NCI-H2107 treated with DMSO at 0.1 percent for 48 hours (cell line): ENCODE data around the gene ZNF574.
"Not testable (repeated sequence)": the region's sequence is repeated elsewhere in the genome, so short reads cannot be mapped to it uniquely, and the experiment has no call there.

Source experiments
- DNase-seq: peaks from one replicate; lab custom pipeline; 2025; ENCODE audit not compliant: unreplicated experiment; lab: John Stamatoyannopoulos, UW

Gene ZNF574, protein sequence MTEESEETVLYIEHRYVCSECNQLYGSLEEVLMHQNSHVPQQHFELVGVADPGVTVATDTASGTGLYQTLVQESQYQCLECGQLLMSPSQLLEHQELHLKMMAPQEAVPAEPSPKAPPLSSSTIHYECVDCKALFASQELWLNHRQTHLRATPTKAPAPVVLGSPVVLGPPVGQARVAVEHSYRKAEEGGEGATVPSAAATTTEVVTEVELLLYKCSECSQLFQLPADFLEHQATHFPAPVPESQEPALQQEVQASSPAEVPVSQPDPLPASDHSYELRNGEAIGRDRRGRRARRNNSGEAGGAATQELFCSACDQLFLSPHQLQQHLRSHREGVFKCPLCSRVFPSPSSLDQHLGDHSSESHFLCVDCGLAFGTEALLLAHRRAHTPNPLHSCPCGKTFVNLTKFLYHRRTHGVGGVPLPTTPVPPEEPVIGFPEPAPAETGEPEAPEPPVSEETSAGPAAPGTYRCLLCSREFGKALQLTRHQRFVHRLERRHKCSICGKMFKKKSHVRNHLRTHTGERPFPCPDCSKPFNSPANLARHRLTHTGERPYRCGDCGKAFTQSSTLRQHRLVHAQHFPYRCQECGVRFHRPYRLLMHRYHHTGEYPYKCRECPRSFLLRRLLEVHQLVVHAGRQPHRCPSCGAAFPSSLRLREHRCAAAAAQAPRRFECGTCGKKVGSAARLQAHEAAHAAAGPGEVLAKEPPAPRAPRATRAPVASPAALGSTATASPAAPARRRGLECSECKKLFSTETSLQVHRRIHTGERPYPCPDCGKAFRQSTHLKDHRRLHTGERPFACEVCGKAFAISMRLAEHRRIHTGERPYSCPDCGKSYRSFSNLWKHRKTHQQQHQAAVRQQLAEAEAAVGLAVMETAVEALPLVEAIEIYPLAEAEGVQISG

DNA sequence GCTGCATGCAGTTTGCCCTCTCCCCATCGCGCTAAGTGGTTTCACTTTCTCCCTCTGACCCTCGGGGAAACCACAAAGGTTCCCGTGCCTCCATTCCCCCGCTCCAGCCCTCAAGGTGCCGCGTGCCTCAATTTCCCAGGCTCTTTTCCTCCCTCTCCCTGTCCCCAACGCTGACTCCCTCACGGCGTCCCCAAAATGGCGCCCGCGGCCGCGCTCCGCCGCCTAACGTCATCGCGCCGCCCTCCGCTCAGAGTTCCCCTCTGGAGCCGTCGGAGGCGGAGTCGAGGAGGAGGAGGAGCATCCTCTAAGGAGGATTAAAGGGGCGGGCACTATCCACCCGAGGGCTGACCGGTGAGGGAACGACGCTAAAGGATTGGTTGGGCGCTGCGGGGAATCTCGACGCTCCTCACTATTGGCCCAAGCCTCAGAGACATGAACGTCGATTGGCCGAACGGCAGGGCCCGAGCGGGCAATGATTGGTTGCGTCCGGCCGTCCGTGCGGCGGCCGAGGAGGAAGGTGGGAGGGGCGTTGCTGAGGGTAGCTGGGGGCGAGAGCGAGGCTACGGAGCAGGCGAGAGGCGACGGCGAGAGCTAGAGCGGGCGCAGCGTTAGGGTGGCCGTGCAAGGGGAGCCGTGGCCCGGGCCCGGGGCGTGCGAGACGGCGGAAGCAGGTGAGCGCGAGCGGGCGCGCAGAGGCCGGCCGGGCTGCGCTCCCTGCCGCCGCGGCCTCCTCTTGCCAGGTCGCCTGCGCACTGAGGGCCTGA lies at the start of gene ZNF574:
TSS of gene ZNF574 (plus strand) at position 551 of the 764 bp plus-strand sequence. CDS start 2,441 bp downstream, outside the sequence.
- peak; percentile 98 for DNase-seq

DNA sequence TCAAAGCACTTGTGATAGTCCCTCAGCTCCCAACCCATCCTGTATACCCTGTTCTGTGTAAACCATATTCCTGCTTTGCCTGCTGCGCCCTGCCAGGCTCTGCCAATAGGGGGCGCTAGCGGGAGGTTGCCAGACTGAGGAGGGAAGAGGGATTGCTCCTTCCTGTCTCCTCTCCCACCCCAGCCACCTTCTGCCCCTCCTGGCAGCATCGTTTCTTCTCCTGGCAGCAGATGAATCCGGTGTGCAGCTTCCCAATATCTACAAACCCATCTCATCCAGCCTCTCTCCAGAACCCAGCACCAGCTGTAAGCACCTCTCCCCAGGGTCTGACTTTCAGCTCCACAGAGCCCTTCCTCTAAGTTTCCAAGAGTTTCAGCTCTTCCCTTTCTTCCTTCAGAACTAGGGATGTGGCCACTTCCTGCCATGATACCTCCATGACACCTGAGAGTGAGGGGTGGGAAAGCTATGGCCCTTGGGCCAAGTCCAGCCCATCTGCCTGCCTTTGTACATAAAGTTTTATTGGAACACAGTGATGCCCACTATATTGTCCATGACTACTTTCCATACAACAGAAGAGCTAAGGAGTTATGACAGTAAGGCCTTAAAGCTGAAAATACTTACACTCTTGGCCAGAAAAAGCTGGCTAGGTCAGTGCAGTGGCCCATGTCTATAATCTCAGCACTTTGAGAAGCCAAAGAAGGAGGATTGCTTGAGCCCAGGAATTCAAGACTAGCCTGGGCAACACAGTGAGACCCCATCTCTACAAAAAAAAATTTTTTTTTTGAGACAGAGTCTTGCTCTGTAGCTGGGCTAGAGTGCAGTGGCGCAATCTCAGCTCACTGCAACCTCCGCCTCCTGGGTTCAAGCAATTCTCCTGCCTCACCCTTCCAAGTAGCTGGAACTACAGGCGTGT lies 47.4 kb upstream of the ZNF574 start:
- DNase-seq = no peak

DNA sequence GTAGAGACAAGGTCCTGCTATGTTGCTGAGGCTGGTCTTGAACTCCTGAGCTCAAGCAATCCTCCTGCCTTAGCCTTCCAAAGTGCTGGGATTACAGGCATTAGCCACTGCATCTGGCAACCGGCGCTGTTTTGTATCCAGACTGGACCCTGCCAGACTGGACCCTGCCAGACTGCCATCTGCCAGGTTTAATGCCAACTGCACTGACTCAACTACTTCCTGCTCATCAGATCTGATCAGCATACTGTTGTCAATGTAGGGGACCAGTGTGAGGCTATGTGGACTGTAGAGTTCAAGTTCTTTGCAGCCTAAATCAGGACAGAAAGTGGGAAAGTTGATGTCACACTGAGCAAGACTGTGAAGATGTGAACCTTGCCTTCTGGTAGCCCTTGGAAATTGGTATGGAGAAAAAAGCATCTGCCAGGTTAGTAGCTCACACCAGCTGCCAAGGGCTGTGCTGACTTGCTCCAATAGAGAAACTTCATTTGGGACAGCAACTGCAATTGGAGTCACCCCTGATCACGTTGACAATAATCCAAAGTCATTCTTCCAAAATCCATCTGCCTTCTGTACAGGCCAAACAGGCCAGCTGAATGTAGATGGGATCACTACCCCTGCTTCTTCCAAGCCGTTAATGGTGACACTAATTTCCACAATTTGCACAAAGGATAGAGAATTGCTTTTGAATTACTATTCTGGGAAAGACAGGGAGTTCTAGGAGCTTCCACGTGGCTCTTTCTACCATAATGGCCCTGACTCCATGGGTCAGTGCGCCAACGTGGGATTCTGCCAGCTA lies 45.1 kb upstream of the ZNF574 start:
- DNase-seq = no peak

DNA sequence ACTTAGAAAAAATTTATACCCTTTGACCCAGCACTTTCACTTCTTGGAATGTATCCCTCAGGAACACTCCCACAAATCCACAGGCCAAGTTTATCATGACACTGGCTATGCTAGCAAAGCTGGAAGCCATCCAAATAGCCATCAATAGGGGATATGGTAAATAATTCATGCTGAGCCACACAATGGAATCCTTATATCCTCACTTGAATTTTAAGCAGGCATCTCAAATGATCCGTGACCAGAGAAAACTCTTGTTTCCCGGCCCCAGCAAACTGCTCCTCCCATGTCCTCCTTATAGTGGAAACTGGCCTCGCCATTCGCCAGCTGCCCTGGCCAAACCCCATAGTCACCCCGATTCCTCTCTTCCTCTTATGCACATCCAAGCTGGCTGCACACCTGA lies 43.5 kb upstream of the ZNF574 start:
- peak; percentile 91 for DNase-seq

DNA sequence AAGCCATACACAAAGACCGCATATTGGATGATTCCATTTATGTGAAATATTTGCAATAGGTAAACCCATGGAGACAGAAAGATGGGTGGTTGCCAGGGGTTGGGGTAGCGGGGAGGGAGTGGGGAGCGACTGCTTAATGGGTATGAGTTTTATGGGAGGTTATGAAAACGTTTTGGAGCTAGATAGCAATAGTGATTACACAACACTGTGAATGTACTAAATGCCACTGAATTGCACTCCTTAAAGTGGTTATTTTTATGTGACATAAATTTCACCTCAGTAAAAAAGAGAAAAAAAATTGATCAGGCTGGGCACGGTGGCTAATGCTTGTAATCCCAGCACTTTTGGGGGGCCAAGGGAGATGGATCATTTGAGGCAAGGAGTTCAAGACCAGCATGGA lies 42.6 kb upstream of the ZNF574 start:
- no peak for DNase-seq

DNA sequence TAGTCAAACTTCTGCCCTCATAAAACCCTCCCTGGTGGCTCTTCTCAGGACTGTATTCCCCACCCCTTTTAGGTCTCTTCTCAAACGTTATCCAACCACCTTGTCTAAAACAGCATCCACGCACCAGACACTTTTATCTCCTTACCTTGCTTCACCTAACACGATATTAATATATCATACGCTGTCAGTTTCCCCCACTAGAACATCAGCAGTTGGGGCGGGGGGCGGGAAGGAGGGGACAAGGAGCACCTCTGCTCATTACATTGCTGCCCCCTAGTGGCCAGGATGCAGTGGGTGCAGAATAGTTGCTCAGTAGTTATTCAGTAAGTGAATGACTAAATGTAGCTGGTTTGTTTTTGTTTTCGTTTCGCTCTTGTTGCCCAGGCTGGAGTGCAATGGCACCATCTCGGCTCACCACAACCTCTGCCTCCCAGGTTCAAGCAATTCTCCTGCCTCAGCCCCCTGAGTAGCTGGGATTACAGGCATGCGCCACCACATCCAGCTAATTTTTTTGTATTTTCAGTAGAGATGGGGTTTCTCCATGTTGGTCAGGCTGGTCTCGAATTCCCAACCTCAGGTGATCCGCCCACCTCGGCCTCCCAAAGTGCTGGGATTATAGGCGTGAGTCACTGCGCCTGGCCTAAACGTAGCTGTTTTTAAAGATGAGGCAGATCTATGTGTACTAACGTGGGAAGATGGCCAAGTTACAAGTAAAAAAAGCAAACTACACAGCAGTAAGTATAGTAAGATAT lies 41.1 kb upstream of the ZNF574 start:
- peak; percentile 25 for DNase-seq

DNA sequence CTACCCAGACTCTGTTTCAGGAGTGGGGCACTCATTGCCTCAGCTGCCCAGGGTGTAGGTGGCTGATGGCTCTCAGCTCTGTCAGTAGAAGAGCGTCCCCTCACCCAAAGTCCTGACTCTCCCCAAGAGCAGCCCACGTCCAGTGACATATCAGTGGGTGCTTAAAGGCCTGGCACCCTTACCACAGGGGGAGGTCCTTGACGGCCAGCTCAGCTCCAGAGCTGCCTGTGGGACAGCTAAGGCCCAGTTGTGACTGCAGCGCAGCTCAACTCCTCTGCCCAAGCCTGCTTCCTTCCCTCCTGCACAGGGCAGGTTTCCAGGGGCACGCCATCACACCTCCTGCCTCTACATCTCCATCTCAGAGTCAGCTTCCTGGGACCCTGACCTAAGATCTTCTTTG lies 38.3 kb upstream of the ZNF574 start:
- DNase-seq = no peak

DNA sequence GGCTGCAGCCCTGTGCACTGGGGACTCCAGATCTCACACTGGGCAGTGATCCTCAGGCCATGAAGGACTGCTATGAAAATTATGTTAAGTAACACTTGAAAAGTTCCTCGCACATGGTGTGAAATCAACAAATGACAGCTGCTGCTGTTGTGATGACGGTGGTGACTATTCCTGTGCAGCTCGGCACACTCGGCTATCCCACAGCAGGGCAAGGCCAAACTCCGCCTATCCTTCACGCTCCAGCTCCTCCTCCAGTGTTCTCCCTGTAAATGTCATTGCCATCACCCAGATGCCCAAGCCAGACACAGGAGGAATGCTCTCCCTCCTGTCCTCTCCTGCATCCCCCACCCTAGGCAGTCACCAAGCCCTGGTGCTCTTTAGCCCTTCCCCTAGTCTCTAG lies 37.3 kb upstream of the ZNF574 start:
- peak; percentile 69 for DNase-seq

DNA sequence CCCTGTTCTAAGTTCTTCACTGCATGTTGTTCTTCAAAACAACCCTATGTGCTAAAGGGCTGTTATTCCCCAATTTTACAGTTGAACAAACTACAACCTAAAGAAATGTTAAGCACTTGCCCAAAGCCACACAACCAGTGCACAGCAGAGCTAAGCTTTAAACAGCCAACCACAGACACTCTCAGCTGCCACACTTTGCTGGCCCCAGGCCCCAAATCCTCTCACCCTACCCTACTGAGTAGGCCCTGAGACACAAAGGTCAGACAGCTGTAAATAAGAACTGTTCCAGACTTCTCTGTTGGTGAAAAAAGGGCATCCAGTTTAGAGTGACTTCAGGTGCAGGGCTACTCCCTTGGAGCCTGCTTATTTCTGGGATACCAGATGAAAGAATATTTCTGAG lies 35.9 kb upstream of the ZNF574 start:
- DNase-seq = no peak

DNA sequence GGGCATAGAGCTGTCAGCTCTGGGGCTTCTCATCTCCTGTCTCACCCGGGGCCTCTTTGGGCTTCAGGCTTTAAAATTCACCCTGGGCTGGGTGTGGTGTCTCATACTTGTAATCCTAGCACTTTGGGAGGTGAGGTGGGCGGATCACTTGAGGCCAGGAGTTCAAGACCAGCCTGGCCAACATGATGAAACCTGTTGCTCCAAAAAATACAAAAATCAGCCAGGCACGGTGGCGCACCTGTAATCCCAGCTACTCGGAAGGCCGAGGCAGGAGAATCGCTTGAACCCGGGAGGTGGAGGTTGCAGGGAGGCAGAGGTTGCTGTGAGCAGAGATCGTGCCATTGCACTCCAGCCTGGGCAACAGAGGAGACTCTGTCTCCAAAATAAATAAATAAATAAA lies 35.5 kb upstream of the ZNF574 start:
- not testable (repeated sequence) for DNase-seq

DNA sequence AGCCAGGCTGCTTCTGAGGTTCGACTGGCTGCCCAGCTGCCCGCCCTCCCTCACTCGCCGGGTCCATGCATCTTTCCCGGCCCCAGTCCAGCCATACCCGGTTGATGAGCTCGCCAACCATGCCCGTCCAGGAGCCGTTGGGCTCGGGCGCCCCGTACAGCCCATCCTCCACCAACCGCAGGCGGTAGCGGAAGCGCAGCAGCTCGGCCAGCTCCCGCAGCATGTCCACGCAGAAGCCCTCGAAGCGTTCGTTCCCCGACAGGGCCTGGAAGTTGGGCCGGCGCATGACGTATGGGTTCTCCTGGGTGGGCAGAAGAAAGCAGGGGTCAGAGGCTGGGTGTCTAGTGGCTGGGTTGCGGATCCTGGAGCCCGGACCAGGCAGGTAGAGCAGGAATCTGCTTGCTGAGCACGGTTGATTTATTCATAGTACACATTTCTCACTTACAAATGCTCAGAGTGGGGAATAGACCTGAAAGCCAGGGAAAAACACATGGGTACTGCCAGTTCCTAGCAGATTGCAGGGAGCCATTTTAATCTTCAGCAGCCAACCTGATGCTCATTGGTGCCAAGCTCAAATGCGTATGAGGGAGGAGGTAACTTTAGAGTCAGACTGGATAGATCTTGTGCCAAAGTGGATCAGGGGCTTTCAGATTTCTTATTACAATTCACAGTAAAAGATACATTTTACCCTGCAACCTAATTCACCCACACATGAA lies 33.4 kb upstream of the ZNF574 start:
- DNase-seq = no peak

DNA sequence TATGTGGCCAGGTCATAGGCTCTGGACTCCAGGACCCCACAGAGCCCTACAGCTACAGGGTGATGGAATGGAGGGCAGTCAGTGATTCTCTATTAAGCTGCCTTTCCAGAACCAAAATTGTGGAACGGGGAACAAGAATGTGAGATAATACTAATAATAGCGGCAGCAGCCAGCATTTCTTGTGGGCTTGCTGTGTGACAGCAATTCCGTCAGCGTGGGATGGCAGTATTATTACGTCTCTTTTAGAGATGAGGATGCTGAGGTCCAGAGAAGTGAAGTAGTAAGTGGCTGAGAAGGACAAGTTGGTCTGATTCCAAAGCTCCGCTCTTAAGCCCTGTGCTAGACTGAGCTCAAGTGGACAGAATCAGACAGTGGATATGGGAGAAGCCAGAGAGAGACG lies 30.4 kb upstream of the ZNF574 start:
- DNase-seq = no peak

DNA sequence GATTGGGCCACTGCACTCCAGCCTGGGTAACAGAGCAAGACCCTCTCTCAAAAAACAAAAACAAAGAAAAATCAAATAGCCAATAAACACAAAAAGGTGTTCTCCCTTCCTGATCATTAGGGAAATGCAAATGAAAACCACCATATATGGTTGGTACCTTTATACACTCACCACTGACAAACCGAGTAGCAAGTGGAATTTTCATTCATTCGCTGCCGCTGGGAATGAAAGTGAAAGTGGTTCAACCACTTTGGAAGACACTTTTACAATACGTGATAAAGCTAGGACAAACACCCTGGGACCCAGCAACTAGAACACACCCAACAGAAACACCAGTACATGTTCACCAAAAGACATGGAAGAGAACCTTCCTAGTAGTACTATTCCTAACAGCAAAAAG lies 27.0 kb upstream of the ZNF574 start:
- DNase-seq = no peak

DNA sequence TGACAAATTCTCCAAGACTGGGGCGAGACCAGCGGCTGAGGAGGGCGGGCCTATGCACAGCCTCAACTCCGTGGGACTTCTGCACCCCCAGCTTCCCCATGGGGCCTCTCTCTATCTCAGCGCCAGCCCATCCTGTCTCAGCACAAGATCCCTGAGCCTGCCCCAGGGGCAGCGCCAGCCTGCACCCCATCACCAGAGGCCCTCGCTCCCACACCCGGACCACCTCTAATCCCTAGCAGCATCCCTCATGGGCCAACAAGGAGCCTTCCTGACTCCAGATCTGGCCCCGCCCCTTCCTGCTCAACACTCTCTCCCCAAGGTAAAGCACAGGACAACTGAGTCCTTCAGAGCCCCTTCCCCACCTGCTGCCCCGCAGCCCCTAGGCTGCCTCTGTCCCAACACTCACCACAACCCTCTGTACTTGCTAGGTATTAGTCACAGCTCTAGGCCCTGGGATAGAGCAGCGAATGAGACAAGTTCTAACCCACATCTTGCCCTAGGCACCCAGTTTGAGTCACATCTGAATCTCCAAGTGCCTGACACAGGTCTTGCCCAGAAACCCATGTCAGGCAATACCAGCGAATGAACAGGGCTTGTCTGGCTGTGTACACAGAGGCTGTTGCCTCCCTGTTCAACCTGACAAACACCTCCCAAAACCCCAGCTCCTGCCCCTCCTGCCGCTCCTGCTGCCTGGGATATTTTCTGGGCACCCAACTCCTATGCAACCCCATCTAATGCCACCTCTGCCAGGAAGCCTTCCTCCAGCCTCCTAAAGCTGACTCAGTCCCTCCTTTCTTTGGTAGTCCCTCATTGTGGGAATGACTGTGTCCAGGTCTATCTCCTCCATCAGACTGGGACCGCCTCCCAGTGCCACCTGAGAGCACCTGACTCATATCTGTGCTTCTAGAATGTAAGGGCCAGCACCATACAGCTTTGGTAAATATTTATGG lies 24.5 kb upstream of the ZNF574 start:
- peak; percentile 74 for DNase-seq

DNA sequence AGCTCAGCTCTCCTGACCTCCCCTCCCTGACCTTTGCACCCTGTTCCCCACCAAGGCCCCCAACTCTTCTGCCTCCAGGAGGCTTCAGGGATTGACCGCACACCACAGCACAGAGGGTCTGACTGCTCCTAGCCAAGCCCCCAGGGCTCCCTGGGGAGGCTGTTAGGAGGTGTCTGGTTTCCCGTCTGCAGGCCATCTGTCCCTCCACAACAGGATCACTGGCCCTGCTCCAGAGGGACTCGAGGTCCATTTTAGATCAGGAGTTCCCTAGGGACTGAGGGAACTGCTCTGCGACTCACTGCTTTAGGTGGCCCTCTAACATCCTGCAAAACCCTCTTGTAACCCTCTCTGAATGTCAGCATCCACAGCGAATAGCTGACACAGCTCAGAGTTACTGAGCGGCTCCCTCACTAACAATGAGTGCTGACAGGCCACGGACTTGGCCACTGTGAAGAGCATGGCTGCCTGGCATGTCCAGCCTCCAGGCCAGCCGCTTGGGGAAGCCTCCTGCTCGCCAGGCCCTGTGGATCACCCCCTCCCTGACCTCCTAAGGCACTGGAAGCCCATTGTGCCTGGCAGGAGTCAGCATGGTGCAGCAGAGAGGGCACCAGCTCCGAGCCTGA lies 23.6 kb upstream of the ZNF574 start:
- peak; percentile 91 for DNase-seq
